H1 (cell line): ENCODE data around the gene CMYA5.

Source experiments
- ASH2L ChIP-seq: fragments of 200-600, 300-600 bp; sonication (generic); IDR thresholded peaks from one replicate; pipeline ENCODE4 v1.7.1; 2017; ENCODE audit warnings: low read length
- CHD1 ChIP-seq: IDR thresholded peaks from 2 replicates; pipeline ENCODE4 v1.6.1; 2012; ENCODE audit warnings: low read depth, low read length, improper control_type of control experiment
- CREB1 ChIP-seq: IDR thresholded peaks from 2 replicates; pipeline ENCODE4 v1.6.1; 2012; ENCODE audit warnings: inconsistent platforms
- EGR1 ChIP-seq: IDR thresholded peaks from 2 replicates; pipeline ENCODE4 v1.6.1; 2011; ENCODE audit warnings: low read depth, low read length, borderline replicate concordance
- GABPA ChIP-seq: IDR thresholded peaks from 2 replicates; pipeline ENCODE4 v1.6.1; 2011; ENCODE audit warnings: mild to moderate bottlenecking, low read length, moderate library complexity, borderline replicate concordance; ENCODE audit not compliant: insufficient read depth
- KDM1A ChIP-seq: fragments of 200-600, 300-600 bp; sonication (generic); IDR thresholded peaks from 2 replicates; pipeline ENCODE4 v1.7.1; 2016; ENCODE audit warnings: mild to moderate bottlenecking, low read length, borderline replicate concordance
- POLR2A ChIP-seq, 2 experiments: IDR thresholded peaks; 1 replicate in 1 of 2; 2 replicates in 1 of 2; pipeline ENCODE4 v1.6.1; 2011; ENCODE audit warnings: low read depth in 2 of 2, low read length in 2 of 2, mild to moderate bottlenecking in 2 of 2; ENCODE audit errors: control extremely low read depth in 1 of 2
- RBBP5 ChIP-seq: IDR thresholded peaks from 2 replicates; pipeline ENCODE4 v1.7.1; 2012; ENCODE audit warnings: low read depth, mild to moderate bottlenecking, inconsistent platforms, low read length, moderate library complexity, borderline replicate concordance
- SIN3A ChIP-seq, 2 experiments: IDR thresholded peaks in 1 of 2; conservative IDR thresholded peaks in 1 of 2; 2 replicates each; pipeline ENCODE4 v1.6.1; 2011 to 2012; ENCODE audit warnings: low read length in 2 of 2, improper control_type of control experiment in 1 of 2, low read depth in 1 of 2, mild to moderate bottlenecking in 1 of 2
- TF ChIP-seq, protein P1 (sequence below), 3 experiments: IDR thresholded peaks; 1 replicate in 2 of 3; 2 replicates in 1 of 3; pipeline versions ENCODE4 v1.5.1 to v1.6.1; 2011; ENCODE audit warnings: low read length in 3 of 3, mild to moderate bottlenecking in 3 of 3, inconsistent platforms in 2 of 3, low read depth in 1 of 3, moderate library complexity in 1 of 3; ENCODE audit not compliant: insufficient read depth in 1 of 3; ENCODE audit errors: control extremely low read depth in 1 of 3
- TF ChIP-seq, protein P2 (sequence below): IDR thresholded peaks from 2 replicates; pipeline ENCODE4 v1.6.1; 2011; ENCODE audit warnings: low read length, improper control_type of control experiment

DNA sequence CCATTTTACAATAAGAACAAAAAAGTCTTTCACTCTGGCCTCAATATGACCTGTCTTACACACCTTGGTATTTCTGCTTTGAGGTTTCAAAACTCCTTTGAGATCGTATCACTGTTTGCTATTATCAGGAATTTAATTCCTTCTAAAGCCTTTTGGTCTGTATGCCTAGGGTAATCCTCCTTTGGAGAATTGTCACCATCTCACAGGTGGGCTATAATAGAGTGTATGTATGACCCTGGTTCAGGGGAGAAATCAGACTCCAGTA, 13.7 kb downstream of the CMYA5 start:
- no peak for TF ChIP-seq POLR2A (IDR thresholded peaks at IDR 0.05; ENCODE audit: control extremely low read depth in 1 of 2, low read depth in 2 of 2, low read length in 2 of 2)
- TF ChIP-seq, protein P1, sequence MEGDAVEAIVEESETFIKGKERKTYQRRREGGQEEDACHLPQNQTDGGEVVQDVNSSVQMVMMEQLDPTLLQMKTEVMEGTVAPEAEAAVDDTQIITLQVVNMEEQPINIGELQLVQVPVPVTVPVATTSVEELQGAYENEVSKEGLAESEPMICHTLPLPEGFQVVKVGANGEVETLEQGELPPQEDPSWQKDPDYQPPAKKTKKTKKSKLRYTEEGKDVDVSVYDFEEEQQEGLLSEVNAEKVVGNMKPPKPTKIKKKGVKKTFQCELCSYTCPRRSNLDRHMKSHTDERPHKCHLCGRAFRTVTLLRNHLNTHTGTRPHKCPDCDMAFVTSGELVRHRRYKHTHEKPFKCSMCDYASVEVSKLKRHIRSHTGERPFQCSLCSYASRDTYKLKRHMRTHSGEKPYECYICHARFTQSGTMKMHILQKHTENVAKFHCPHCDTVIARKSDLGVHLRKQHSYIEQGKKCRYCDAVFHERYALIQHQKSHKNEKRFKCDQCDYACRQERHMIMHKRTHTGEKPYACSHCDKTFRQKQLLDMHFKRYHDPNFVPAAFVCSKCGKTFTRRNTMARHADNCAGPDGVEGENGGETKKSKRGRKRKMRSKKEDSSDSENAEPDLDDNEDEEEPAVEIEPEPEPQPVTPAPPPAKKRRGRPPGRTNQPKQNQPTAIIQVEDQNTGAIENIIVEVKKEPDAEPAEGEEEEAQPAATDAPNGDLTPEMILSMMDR (IDR thresholded peaks at IDR 0.05; ENCODE audit: control extremely low read depth in 1 of 3, insufficient read depth in 1 of 3, low read depth in 1 of 3, low read length in 3 of 3): no peak
- TF ChIP-seq CREB1: no peak
- TF ChIP-seq, protein P2, sequence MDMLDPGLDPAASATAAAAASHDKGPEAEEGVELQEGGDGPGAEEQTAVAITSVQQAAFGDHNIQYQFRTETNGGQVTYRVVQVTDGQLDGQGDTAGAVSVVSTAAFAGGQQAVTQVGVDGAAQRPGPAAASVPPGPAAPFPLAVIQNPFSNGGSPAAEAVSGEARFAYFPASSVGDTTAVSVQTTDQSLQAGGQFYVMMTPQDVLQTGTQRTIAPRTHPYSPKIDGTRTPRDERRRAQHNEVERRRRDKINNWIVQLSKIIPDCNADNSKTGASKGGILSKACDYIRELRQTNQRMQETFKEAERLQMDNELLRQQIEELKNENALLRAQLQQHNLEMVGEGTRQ: no peak
- TF ChIP-seq ASH2L: no peak
- no peak for TF ChIP-seq CHD1
- TF ChIP-seq RBBP5: no peak
- TF ChIP-seq GABPA: no peak
- no peak for TF ChIP-seq EGR1
- TF ChIP-seq SIN3A (conservative IDR thresholded peaks at IDR 0.05 in 1 of 2, IDR thresholded peaks at IDR 0.05 in 1 of 2; ENCODE audit: low read depth in 1 of 2, low read length in 2 of 2): no peak
- TF ChIP-seq KDM1A: no peak
